G401.6 (cell line): ENCODE measurements around the gene DOK3.
A peak's percentile ranks its signal among the peaks of the same experiment; 100 is the strongest.

Experiments used
- FAIRE-seq: peaks from 2 replicates; lab custom pipeline; 2012; peaks lifted over from hg19 to GRCh38; lab: Jason Lieb, UNC

Gene DOK3

GRCh38 chr5:177512736-177513380, 3.2 kb upstream of the DOK3 start:
- no peak for FAIRE-seq

- FAIRE-seq, result no peak
Observed at GRCh38 chr5:177511796-177512675, 2.4 kb upstream of the DOK3 start.

GRCh38 chr5:177511181-177511580, 1.6 kb upstream of the DOK3 start:
- no peak for FAIRE-seq

GRCh38 chr5:177510567-177511053, 984 bp upstream of the DOK3 start:
- no peak for FAIRE-seq

- FAIRE-seq, result no peak
Observed at GRCh38 chr5:177509991-177510566, 453 bp upstream of the DOK3 start.

- no peak for FAIRE-seq
Observed at GRCh38 chr5:177508837-177509236, 789 bp downstream of the DOK3 start.

GRCh38 chr5:177508221-177508611, 1.4 kb downstream of the DOK3 start:
- FAIRE-seq, result no peak

GRCh38 chr5:177507596-177508220, 1.9 kb downstream of the DOK3 start:
- no peak for FAIRE-seq

GRCh38 chr5:177507165-177507564, 2.5 kb downstream of the DOK3 start:
- FAIRE-seq, result no peak

GRCh38 chr5:177505075-177505474, 4.6 kb downstream of the DOK3 start:
- FAIRE-seq, result no peak

- no peak for FAIRE-seq
Observed at GRCh38 chr5:177504086-177505056, 5.3 kb downstream of the DOK3 start.

GRCh38 chr5:177503351-177504085, 6.1 kb downstream of the DOK3 start:
- FAIRE-seq, result no peak

GRCh38 chr5:177502886-177503285, 6.7 kb downstream of the DOK3 start:
- FAIRE-seq, result no peak

- no peak for FAIRE-seq
Observed at GRCh38 chr5:177501874-177502678, 7.5 kb downstream of the DOK3 start.

GRCh38 chr5:177500685-177501522, 8.7 kb downstream of the DOK3 start:
- peak; percentile 84 for FAIRE-seq

GRCh38 chr5:177499842-177500241, 9.8 kb downstream of the DOK3 start:
- no peak for FAIRE-seq

- FAIRE-seq, result no peak
Observed at GRCh38 chr5:177498013-177498787, 11.4 kb downstream of the DOK3 start.
